ENCODE measurements around the gene AP2S1.

The AP2S1 gene

DNA sequence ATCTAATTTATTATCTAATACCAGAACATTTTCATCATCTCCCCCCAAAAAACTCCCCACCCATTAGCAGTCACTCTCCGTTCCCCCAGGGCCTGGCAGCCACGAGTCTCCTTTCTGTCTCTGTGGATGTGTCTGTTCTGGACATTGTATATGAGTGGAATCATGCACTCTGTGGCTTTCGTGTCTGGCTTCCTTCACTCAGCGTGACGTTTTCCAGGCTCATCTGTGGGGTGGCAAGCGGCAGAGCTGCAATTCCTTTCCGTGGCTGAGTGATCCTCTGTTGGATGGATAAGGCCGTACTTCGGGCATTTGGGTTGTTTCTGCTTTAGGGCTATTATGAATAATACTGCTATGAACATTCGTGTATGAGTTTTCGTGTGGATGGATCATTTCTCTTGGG lies 3.1 kb downstream of the AP2S1 start:
- no peak overlapping the region for H3K27ac ChIP-seq
- H3K79me2 ChIP-seq (ENCODE audit: insufficient read depth, low read depth), result peaks cover 21% of the 10 kb centered on the region; the same call in 1 of the 2 replicates
- H3K27me3 ChIP-seq (ENCODE audit: insufficient read depth, low read depth), result no peaks in the 10 kb centered on the region
- H3K36me3 ChIP-seq (ENCODE audit: insufficient read depth), result no peaks in the 10 kb centered on the region
- H2AFZ ChIP-seq (ENCODE audit: low read depth), result no peak overlapping the region
- H4K20me1 ChIP-seq (ENCODE audit: insufficient read depth), result no peaks in the 10 kb centered on the region
- H3K4me3 ChIP-seq (IDR thresholded peaks at IDR 0.05; ENCODE audit: insufficient read depth, low read depth, low read length), result no peak overlapping the region
- H3K9ac ChIP-seq, result no peak overlapping the region
- H3K4me1 ChIP-seq (ENCODE audit: low read depth, poor library complexity, severe bottlenecking), result peaks cover 8% of the 10 kb centered on the region
- H3K4me2 ChIP-seq, result no peak overlapping the region
- TF ChIP-seq, protein P1, sequence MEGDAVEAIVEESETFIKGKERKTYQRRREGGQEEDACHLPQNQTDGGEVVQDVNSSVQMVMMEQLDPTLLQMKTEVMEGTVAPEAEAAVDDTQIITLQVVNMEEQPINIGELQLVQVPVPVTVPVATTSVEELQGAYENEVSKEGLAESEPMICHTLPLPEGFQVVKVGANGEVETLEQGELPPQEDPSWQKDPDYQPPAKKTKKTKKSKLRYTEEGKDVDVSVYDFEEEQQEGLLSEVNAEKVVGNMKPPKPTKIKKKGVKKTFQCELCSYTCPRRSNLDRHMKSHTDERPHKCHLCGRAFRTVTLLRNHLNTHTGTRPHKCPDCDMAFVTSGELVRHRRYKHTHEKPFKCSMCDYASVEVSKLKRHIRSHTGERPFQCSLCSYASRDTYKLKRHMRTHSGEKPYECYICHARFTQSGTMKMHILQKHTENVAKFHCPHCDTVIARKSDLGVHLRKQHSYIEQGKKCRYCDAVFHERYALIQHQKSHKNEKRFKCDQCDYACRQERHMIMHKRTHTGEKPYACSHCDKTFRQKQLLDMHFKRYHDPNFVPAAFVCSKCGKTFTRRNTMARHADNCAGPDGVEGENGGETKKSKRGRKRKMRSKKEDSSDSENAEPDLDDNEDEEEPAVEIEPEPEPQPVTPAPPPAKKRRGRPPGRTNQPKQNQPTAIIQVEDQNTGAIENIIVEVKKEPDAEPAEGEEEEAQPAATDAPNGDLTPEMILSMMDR (conservative IDR thresholded peaks at IDR 0.05; ENCODE audit: low read depth, low read length), result no peak

DNA sequence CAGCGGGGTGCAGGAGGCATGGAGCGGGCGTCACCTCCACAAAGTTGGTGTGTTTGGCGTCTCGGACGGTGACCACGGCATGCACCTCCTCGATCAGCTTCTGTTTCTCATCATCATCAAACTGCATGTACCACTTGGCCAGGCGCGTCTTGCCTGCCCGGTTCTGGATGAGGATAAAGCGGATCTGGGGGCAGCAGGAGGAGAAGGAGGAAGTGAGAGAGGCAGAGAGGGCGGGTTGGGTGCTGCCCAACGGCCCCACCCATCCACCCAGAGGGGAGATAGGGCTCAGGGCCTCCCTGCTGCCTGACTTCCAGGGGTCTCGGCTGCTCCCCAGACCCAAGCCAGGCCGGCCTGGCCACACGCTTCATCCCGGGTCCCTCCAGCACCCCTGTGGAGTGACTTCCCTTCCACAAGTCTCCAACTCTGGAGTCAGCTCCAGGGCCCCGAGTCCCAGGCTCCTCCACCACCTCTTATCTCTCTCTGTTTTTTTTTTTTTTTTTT lies 4.6 kb downstream of the AP2S1 start:
- H3K9ac ChIP-seq, result no peak overlapping the region

DNA sequence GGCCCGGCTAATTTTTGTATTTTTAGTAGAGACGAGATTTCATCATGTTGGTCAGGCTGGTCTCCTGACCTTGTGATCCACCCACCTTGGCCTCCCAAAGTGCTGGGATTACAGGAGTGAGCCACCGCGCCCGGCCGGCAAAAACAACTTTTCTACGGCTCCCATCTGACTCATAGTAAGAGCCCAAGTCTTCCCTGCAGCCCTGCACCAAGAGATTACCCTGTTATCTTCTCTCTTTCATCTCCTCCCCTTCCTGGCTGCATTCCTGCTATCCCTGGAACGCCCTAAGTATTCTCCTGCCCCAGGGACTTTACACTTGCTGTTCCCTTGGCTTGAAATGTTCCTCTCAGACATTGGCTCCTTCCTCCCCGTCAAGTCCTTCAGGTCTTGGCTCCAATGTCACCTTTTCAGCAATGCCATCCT lies 6.6 kb downstream of the AP2S1 start:
- Histone ChIP-seq H3K27me3 (ENCODE audit: insufficient read depth, low read depth) (no peaks in the 10 kb centered on the region), H3K4me1 (ENCODE audit: low read depth, poor library complexity, severe bottlenecking) (peaks cover 10% of the 10 kb centered on the region), H3K79me2 (ENCODE audit: insufficient read depth, low read depth) (peaks cover 7% of the 10 kb centered on the region; the same call in 1 of the 2 replicates), H4K20me1 (ENCODE audit: insufficient read depth) (no peaks in the 10 kb centered on the region), H2AFZ (ENCODE audit: low read depth) (no peak overlapping the region), H3K9ac (no peak overlapping the region), H3K36me3 (ENCODE audit: insufficient read depth) (no peaks in the 10 kb centered on the region), H3K4me3 (IDR thresholded peaks at IDR 0.05; ENCODE audit: insufficient read depth, low read depth, low read length) (no peak overlapping the region), H3K27ac (no peak overlapping the region), H3K4me2 (no peak overlapping the region)
- TF ChIP-seq, protein P1 (conservative IDR thresholded peaks at IDR 0.05; ENCODE audit: low read depth, low read length), result no peak

More for the DNA sequence above, 4.6 kb downstream of the AP2S1 start:
- Histone ChIP-seq H4K20me1 (ENCODE audit: insufficient read depth) (no peaks in the 10 kb centered on the region), H3K27me3 (ENCODE audit: insufficient read depth, low read depth) (no peaks in the 10 kb centered on the region), H3K4me2 (no peak overlapping the region), H2AFZ (ENCODE audit: low read depth) (no peak overlapping the region), H3K36me3 (ENCODE audit: insufficient read depth) (no peaks in the 10 kb centered on the region), H3K4me3 (IDR thresholded peaks at IDR 0.05; ENCODE audit: insufficient read depth, low read depth, low read length) (no peak overlapping the region), H3K79me2 (ENCODE audit: insufficient read depth, low read depth) (peaks cover 21% of the 10 kb centered on the region; the same call in 1 of the 2 replicates), H3K27ac (no peak overlapping the region), H3K4me1 (ENCODE audit: low read depth, poor library complexity, severe bottlenecking) (peaks cover 9% of the 10 kb centered on the region)
- TF ChIP-seq, protein P1 (conservative IDR thresholded peaks at IDR 0.05; ENCODE audit: low read depth, low read length), result no peak

DNA sequence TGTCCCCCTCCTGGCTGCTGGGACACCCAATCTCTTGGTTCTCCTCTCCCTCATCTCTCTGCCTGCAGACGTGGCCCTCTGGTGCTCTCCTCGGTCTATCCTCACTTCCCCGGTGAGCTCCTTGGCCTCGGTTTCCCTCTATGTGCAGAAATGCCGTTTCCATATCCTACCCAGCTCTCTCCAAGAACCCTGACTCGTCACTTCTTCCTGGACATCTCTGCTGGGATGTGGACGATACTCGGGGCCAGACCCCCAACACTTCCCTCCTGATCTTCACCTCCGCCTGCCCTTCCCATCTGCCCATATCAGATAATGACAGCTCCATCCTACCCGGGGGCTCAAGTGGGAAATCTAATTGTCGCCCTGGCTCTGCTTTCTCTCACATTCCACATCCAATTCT lies 7.9 kb downstream of the AP2S1 start:
- no peak overlapping the region for H3K4me2 ChIP-seq
- no peaks in the 10 kb centered on the region for H3K27me3 ChIP-seq (ENCODE audit: insufficient read depth, low read depth)
- H3K27ac ChIP-seq, result no peak overlapping the region
- no peak overlapping the region for H3K4me3 ChIP-seq (IDR thresholded peaks at IDR 0.05; ENCODE audit: insufficient read depth, low read depth, low read length)
- H2AFZ ChIP-seq (ENCODE audit: low read depth), result no peak overlapping the region
- peaks cover 10% of the 10 kb centered on the region for H3K4me1 ChIP-seq (ENCODE audit: low read depth, poor library complexity, severe bottlenecking)
- H3K36me3 ChIP-seq (ENCODE audit: insufficient read depth), result no peaks in the 10 kb centered on the region
- no peaks in the 10 kb centered on the region; the same call in 1 of the 2 replicates for H3K79me2 ChIP-seq (ENCODE audit: insufficient read depth, low read depth)
- TF ChIP-seq, protein P1 (conservative IDR thresholded peaks at IDR 0.05; ENCODE audit: low read depth, low read length), result no peak
- H4K20me1 ChIP-seq (ENCODE audit: insufficient read depth), result no peaks in the 10 kb centered on the region
- H3K9ac ChIP-seq, result no peak overlapping the region
